ENCODE results near the gene C5orf58. TPM values are rescaled to one million over a fixed set of nuclear protein-coding genes. Genes with fewer than 3 reads are reported as not detected.

Gene C5orf58
- total RNA-seq, 1 donor from 2014 or later = 0.65 TPM

- intact Hi-C loops (cut with DNase I) = no loop called here
- ATAC-seq (ENCODE audit: poor library complexity) (no peak), DNase-seq (no peak)
Observed at GRCh38 chr5:170292179-170293104, 59.7 kb downstream of the C5orf58 start.

- ATAC-seq (ENCODE audit: poor library complexity) (peak; percentile 47), DNase-seq (peak; percentile 74)
- intact Hi-C loops (cut with DNase I) = no loop called here
Observed at GRCh38 chr5:170293273-170293672, 60.5 kb downstream of the C5orf58 start.

GRCh38 chr5:170294057-170294456 is 61.3 kb downstream of the C5orf58 start:
- ATAC-seq (ENCODE audit: poor library complexity) (no peak), DNase-seq (no peak)
- intact Hi-C loops (cut with DNase I) = no loop called here

- ATAC-seq (ENCODE audit: poor library complexity) (no peak), DNase-seq (no peak)
- intact Hi-C loops (cut with DNase I) = no loop called here
Observed at GRCh38 chr5:170294556-170294955, 61.8 kb downstream of the C5orf58 start.

Other genes with a start within 250 kb of the C5orf58 start
- not detected for gene FOXI1, start 127.1 kb upstream of the C5orf58 start, total RNA-seq
- gene LCP2, start 64.8 kb downstream of the C5orf58 start, total RNA-seq = 6.7 TPM
- 0.65 TPM for gene KCNMB1, start 156.4 kb downstream of the C5orf58 start, total RNA-seq